Activated T-cell treated with anti-CD3 and anti-CD28 coated beads, Interleukin-2, amount 50 U/mL, for 24 hours (primary cell): ENCODE measurements around the gene APMAP.

ENCODE experiments used
- DNase-seq: peaks from one replicate; pipeline ENCODE4 v3.0.0-alpha.2; 2020
- H3K27ac Mint-ChIP-seq: 2 replicates; pipeline ENCODE4 v1.8.0; 2020; ENCODE audit warnings: mild to moderate bottlenecking, mixed read lengths
- H3K27me3 Mint-ChIP-seq: 2 replicates; pipeline ENCODE4 v1.8.0; 2020; ENCODE audit warnings: mixed read lengths
- H3K36me3 Mint-ChIP-seq: 2 replicates; pipeline ENCODE4 v1.8.0; 2020; ENCODE audit warnings: low read depth, mixed read lengths
- H3K4me1 Mint-ChIP-seq: 2 replicates; pipeline ENCODE4 v1.8.0; 2020; ENCODE audit warnings: low read depth, mixed read lengths
- H3K4me3 Mint-ChIP-seq: 2 replicates; pipeline ENCODE4 v1.8.0; 2020; ENCODE audit warnings: mild to moderate bottlenecking, moderate library complexity, mixed read lengths
- H3K9me3 Mint-ChIP-seq: 2 replicates; pipeline ENCODE4 v1.8.0; 2020; ENCODE audit warnings: mixed read lengths

The APMAP gene

GRCh38 chr20:24978513-24978912, 14.0 kb downstream of the APMAP start:
- Mint-ChIP-seq H3K9me3 (peaks cover 3% of the 10 kb centered on the region), H3K27ac (no peak overlapping the region), H3K4me1 (peaks cover 35% of the 10 kb centered on the region), H3K27me3 (no peaks in the 10 kb centered on the region), H3K4me3 (no peak overlapping the region), H3K36me3 (peaks cover 97% of the 10 kb centered on the region)
- DNase-seq, result no peak

GRCh38 chr20:24977797-24978196, 14.8 kb downstream of the APMAP start:
- H3K9me3 Mint-ChIP-seq, result peaks cover 3% of the 10 kb centered on the region
- peaks cover 97% of the 10 kb centered on the region for H3K36me3 Mint-ChIP-seq
- no peak overlapping the region for H3K4me3 Mint-ChIP-seq
- peaks cover 33% of the 10 kb centered on the region for H3K4me1 Mint-ChIP-seq
- no peaks in the 10 kb centered on the region for H3K27me3 Mint-ChIP-seq
- no peak for DNase-seq
- H3K27ac Mint-ChIP-seq, result no peak overlapping the region

- Mint-ChIP-seq H3K4me3 (no peak overlapping the region), H3K27ac (peak overlapping the region; percentile 11), H3K27me3 (no peaks in the 10 kb centered on the region), H3K9me3 (peaks cover 3% of the 10 kb centered on the region), H3K4me1 (peaks cover 30% of the 10 kb centered on the region), H3K36me3 (peaks cover 97% of the 10 kb centered on the region)
- peak; percentile 8 for DNase-seq
Measured at GRCh38 chr20:24977336-24977735, 15.2 kb downstream of the APMAP start.

DNA sequence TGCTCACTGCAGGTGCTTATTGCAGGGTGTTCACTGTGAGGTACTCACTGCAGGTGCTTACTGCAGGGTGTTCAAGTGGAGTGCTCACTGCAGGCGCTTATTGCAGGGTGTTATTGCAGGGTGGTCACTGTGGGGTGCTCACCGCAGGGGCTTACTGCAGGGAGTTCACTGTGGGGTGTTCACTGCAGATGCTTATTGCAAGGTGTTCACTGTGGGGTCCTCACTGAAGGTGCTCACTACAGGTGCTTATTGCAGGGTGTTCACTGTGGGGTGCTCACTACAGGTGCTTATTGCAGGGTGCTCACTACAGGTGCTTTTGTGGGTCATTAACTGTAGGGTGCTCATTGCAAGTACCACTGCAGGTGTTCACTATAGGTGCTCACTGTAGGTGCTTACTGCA, 20.2 kb downstream of the APMAP start:
- Mint-ChIP-seq H3K9me3 (peaks cover 3% of the 10 kb centered on the region), H3K36me3 (peaks cover 96% of the 10 kb centered on the region), H3K4me1 (peaks cover 4% of the 10 kb centered on the region), H3K27me3 (no peaks in the 10 kb centered on the region), H3K4me3 (no peak overlapping the region), H3K27ac (no peak overlapping the region)
- peak; percentile 17 for DNase-seq

GRCh38 chr20:24971376-24972101, 21.0 kb downstream of the APMAP start:
- Mint-ChIP-seq H3K4me1 (peaks cover 4% of the 10 kb centered on the region), H3K27me3 (no peaks in the 10 kb centered on the region), H3K4me3 (no peak overlapping the region), H3K27ac (no peak overlapping the region), H3K9me3 (no peaks in the 10 kb centered on the region), H3K36me3 (peaks cover 94% of the 10 kb centered on the region)
- DNase-seq, result no peak

DNA sequence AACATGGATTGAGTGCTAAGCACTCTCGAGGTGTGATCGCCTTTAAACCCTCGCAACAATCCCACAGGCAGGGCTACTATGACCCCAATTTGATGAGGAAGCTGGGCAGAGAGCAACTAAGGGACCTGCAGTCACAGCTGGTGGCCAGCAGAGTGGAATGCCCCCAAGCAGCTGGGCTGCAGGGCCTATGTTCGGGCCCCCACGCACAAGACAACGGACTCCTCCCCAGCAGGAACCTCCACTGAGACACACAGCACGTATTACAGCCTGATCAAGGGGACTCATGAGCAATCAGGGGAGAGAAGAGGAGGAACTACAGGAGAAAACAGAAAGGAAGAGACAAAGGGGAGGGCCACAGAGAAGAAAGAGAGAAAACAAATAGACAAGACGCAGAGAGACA, 21.8 kb downstream of the APMAP start:
- peaks cover 3% of the 10 kb centered on the region for H3K4me1 Mint-ChIP-seq
- no peak overlapping the region for H3K4me3 Mint-ChIP-seq
- H3K27me3 Mint-ChIP-seq, result no peaks in the 10 kb centered on the region
- no peaks in the 10 kb centered on the region for H3K9me3 Mint-ChIP-seq
- H3K36me3 Mint-ChIP-seq, result peaks cover 94% of the 10 kb centered on the region
- DNase-seq, result no peak
- H3K27ac Mint-ChIP-seq, result no peak overlapping the region

DNA sequence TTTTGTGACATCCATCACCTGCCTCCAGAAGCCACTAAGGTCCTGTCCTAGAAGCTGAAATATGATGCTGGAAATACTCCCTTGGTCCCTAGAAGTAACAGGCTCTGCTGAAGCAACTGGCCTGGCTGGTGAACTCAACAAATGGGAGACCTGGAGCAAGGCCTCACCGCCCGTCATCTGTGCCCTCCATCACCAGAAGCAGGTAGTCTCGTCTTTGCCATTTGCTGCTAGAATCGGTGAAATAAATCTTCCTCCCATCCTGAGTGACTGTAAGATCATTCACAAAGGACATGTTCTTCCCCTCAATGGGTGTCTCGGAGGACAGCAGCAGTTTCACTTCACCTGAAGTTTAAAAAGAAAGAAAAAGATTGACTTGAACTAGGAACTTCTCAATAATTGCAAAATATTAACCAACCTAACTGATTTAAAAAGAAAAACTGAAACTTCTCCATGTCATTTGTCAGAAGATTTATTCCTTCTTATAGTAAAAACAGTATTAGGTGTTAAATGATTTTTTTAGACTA, 22.5 kb downstream of the APMAP start:
- H3K9me3 Mint-ChIP-seq, result no peaks in the 10 kb centered on the region
- H3K4me1 Mint-ChIP-seq, result peaks cover 7% of the 10 kb centered on the region
- no peak for DNase-seq
- H3K27ac Mint-ChIP-seq, result no peak overlapping the region
- H3K4me3 Mint-ChIP-seq, result no peak overlapping the region
- peaks cover 95% of the 10 kb centered on the region for H3K36me3 Mint-ChIP-seq
- H3K27me3 Mint-ChIP-seq, result no peaks in the 10 kb centered on the region

DNA sequence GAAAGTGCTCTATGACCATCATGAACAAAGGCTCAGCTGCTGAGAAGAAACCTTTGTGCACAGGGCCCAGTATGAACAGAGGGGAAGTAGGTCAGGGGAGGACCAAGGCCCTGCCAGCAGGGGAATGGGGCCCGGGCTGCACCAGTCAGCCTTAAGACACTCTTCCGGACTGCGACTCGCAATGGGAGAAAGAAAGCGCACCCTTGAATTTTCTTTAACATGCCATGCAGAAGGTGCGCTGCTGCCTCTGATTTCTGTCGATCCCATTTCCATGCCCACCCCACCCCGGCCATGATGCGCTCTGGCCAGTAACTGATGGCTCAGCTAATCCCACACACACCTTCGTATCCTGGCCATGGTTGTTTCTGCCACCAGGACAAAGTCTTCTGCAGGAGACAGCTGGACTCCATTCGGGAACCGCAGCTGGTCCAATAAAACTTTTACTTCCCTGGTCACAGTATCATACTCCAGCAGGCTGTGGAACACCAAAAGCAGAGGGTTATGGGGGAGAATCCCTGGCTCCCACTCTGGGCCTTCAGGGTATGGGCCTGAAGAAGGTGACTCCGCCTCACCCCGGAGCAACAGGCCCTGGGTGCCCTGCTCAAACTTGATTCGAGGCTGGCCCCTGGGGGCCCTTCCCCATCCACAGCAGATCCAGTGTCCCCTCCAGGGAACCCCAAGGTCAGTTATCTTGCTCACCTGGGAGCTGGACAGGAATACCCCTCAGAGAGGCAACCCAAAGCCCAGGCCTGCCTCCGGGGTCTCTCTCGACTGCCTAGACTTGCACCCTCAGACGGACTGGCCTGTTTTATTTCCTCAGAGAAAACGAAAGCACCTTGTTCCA, 23.1 kb downstream of the APMAP start:
- Mint-ChIP-seq H3K27ac (no peak overlapping the region), H3K4me3 (no peak overlapping the region), H3K36me3 (peaks cover 96% of the 10 kb centered on the region), H3K9me3 (no peaks in the 10 kb centered on the region), H3K27me3 (no peaks in the 10 kb centered on the region), H3K4me1 (peaks cover 14% of the 10 kb centered on the region)
- DNase-seq, result no peak

- no peaks in the 10 kb centered on the region for H3K9me3 Mint-ChIP-seq
- H3K4me3 Mint-ChIP-seq, result no peak overlapping the region
- peaks cover 97% of the 10 kb centered on the region for H3K36me3 Mint-ChIP-seq
- H3K4me1 Mint-ChIP-seq, result peaks cover 17% of the 10 kb centered on the region
- peak overlapping the region; percentile 77 for H3K27ac Mint-ChIP-seq
- no peaks in the 10 kb centered on the region for H3K27me3 Mint-ChIP-seq
- DNase-seq, result no peak
Measured at GRCh38 chr20:24968278-24968800, 24.2 kb downstream of the APMAP start.

GRCh38 chr20:24966317-24967012, 26.1 kb downstream of the APMAP start:
- no peaks in the 10 kb centered on the region for H3K27me3 Mint-ChIP-seq
- H3K9me3 Mint-ChIP-seq, result no peaks in the 10 kb centered on the region
- peak overlapping the region; percentile 69 for H3K27ac Mint-ChIP-seq
- no peak for DNase-seq
- peaks cover 27% of the 10 kb centered on the region for H3K4me1 Mint-ChIP-seq
- H3K4me3 Mint-ChIP-seq, result no peak overlapping the region
- peaks cover 98% of the 10 kb centered on the region for H3K36me3 Mint-ChIP-seq

DNA sequence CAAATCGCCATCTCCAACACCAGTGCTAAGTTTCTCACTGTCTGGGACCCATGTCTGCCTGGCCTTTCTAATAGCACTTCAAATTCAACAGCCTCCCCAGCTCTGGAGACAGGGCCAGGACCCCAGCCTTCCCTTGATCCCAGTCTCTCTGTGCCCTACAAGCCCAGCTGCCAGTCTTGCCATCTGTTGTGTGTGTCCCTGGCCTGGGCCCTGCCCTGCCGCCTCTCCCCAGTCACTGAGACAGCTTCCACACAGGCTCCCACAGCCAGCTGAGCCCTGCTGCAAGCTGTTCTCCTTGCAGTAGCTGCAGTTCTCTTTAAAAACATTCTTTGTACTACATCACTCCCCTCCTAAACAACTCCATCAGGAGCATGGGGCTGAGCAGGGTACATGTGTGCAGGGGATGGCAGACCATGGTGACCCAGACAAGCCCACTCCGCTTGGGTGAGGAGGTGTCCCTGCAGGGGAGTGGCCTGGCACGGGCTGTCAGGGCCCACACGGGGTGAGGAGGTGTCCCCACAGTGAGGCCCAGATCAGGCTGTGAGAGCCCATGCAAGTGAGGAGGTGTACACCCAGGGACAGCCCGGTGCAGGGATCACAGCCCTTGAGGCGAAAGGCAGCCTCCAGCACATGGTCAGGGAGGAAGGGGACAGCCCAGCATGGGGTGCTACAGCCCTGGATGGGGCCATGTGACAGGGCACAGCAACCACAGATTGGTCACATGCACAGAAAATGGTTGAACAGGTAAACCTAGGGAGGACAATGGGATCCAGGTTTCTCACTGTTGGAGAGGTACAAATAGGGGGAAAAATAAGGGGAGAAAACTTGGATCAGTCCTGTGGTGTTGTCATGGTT, 27.3 kb downstream of the APMAP start:
- Mint-ChIP-seq H3K4me3 (no peak overlapping the region), H3K4me1 (peaks cover 37% of the 10 kb centered on the region), H3K36me3 (peaks cover 98% of the 10 kb centered on the region), H3K9me3 (no peaks in the 10 kb centered on the region), H3K27me3 (no peaks in the 10 kb centered on the region), H3K27ac (peak overlapping the region; percentile 88)
- no peak for DNase-seq

GRCh38 chr20:24964506-24964840, 28.1 kb downstream of the APMAP start:
- Mint-ChIP-seq H3K36me3 (peaks cover 98% of the 10 kb centered on the region), H3K9me3 (no peaks in the 10 kb centered on the region), H3K27ac (peak overlapping the region; percentile 88), H3K4me3 (no peak overlapping the region), H3K4me1 (peaks cover 40% of the 10 kb centered on the region), H3K27me3 (no peaks in the 10 kb centered on the region)
- no peak for DNase-seq

GRCh38 chr20:24963672-24964505, 28.7 kb downstream of the APMAP start:
- Mint-ChIP-seq H3K27me3 (no peaks in the 10 kb centered on the region), H3K27ac (peak overlapping the region; percentile 88), H3K4me1 (peaks cover 40% of the 10 kb centered on the region), H3K9me3 (no peaks in the 10 kb centered on the region), H3K4me3 (no peak overlapping the region), H3K36me3 (peaks cover 97% of the 10 kb centered on the region)
- DNase-seq, result no peak
